NCI-H2029 (cell line): ENCODE data around the gene PURA.
A peak's percentile ranks its signal among the peaks of the same experiment; 100 is the strongest.

ENCODE experiments used
- DNase-seq: peaks from one replicate; lab custom pipeline; 2025; lab: John Stamatoyannopoulos, UW

PURA gene

DNA sequence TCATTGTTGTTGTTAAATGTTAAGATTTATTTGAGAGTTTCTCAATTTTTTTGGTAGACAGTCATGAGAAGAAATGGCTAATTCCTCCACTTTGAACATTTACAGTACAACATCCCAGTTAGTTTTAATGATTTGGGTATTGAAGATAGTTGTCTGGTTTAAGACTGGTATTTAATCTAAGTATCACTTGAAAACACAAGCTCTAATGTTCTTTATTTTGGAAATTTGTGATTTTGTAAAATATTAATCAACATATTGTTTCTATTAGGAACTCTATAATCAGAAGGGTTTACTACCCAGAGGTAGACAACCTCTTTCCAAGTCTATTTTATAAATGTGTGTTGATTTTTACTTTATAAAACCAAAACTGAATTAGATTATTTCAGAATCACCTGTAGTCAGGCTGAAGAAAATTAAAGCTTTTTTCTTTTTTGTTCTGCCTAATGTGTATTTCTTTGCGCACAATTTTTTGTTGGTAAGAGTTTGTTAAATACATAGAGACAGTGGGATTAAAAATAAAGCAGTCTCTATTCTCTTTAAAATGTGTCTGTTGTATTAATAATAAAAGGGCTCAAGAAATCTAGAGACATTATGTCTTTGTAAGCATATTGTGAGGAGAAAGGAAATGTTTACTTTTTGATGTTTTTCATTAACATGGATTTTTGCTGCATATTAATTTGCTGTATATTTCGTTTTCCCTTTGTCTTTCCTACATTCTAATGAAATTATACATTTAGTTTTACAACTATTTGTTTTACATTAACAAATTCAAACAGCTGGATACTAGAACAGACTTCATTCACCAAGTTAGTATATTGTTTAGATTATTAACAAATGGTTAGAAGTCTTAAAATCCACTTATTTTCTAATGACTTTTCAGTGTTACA is 3.9 kb upstream of the PURA start:
- no peak for DNase-seq

GRCh38 chr5:140110646-140110957 is 3.3 kb upstream of the PURA start:
- DNase-seq: no peak

- no peak for DNase-seq
These were observed 2.7 kb upstream of the PURA start for GRCh38 chr5:140111011-140111858.

DNA sequence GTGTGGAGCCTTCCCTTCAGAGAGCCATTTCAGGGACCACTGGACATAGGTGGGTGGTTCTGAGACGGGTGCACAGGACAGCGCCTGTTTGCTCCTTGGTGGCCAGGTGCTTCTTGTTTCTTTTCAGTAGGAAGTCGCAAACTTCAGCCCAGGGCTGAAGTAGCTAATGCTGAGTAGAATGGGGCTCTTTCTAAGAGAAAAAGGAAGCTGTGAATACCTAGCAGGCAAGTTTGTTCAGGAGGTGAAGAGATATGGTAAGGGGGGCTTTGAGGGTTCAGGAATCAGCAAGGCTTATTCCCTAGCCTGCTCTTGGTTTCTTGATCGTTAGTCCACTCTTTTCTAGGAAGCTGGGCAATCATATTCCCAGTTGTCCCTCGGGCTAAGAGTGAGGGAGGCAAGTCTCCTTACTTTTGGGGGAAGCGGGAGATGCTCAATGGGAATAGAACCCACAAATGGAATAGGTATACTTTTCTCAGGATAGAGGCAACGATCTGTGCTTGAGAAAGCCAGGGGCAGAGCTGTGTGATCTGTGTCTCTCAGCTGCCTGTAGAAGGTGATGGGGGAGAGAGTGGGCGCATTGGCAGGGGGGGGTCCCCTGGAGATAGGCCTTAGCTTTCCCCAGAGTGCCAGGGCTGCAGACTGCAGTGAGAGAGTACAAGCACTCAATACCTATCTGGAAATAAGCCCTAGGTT is 1.9 kb upstream of the PURA start:
- DNase-seq: no peak

- DNase-seq: no peak
These were observed 1.2 kb upstream of the PURA start for GRCh38 chr5:140112685-140113179.

- DNase-seq: no peak
These were observed 670 bp upstream of the PURA start for GRCh38 chr5:140113180-140113698.

GRCh38 chr5:140114341-140115185 is 654 bp downstream of the PURA start:
- DNase-seq: peak; percentile 51

GRCh38 chr5:140115186-140115500 is 1.2 kb downstream of the PURA start:
- no peak for DNase-seq

DNA sequence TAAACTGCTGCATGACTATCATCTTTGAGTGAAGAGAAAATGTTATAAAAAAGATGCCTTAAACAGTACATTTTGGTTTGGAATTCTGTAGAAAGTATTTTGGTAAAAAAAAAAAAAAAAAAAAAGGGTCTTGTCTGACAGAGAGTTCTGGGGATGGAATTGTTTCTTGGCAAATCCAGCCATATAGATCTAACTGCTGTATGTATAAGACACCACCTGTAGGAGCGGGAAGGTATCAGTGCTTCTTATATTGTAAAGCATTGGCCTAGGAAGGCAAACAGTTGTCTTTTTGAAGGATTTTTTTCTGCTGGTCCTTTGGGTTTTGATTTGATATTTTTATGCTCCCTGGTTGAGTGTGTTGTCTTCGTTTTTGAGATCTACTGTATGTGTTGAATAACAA is 2.8 kb downstream of the PURA start:
- DNase-seq: no peak

DNA sequence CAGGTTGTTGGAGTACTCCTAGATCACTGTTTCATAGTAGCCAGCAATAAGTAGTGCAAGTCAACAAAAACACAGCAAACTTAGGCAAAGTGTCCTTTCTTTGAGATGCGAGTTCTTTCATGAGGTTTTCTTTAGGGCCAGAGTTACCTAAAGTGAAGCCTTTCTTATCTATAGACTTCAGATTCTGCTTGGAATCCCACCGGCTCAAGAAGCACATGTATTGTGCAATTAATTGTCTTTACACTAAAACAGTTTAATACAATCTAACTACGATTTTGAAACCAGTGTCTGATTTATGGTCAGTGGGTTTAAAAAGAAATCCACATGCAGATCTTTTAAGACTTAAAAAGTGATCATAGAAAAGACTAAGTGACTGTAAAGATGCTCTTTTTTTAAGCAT is 3.6 kb downstream of the PURA start:
- no peak for DNase-seq

GRCh38 chr5:140118302-140118936 is 4.5 kb downstream of the PURA start:
- no peak for DNase-seq

DNA sequence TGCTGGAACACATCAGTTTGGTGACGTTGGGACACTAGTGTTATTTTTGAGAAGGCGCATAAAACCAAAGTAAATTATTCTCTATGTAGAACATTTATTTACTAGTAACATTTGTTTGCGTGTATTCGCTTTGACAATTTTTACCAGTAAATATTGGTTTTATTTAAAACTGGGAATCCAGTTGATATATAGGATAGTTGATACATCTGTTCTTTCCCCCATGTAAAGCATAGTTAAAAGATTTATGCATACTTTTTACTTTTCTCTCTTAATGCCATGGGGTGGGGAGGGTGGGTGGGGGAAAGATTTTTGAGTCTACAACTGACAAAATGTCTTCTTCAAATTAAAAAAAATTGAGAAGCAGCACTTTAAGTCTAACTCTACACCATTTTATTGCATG is 11.7 kb downstream of the PURA start, which contains the start of gene IGIP:
IGIP (plus strand) TSS at position 301 of the 400 bp plus-strand sequence. CDS start 2,540 bp downstream, outside the sequence.
- no peak for DNase-seq

DNA sequence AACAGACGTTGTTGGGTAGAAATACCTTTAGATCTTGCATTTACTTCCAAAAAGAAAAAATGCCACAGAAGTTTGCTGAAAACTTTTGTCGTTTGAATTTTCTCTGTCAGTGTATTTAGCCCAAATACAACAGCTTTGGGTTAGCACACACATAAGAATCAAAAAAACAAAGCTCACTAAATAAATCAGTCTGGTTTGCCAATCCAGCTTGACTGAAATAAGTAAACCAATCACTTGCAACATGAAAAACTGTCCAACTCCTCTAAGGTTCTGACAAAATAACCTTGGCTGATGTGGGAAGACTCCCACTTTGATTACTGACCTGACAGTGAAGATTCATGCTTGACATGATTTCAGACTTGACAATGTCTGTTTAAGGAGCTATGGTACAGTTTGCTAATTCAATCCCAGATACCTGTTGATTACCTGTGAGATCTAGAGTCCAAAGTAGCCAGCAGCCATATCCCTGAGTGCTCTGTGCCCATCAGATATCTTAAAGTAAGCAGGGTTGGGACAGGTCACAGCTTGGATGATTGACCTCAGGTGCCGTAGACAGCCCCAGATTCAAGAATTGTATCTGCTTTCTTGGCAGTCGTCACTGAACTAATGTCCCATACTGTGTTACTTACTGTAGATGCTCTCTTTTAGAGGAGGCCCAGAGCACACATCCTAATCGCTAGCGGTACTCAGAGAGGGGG is 12.6 kb downstream of the PURA start:
- no peak for DNase-seq

DNA sequence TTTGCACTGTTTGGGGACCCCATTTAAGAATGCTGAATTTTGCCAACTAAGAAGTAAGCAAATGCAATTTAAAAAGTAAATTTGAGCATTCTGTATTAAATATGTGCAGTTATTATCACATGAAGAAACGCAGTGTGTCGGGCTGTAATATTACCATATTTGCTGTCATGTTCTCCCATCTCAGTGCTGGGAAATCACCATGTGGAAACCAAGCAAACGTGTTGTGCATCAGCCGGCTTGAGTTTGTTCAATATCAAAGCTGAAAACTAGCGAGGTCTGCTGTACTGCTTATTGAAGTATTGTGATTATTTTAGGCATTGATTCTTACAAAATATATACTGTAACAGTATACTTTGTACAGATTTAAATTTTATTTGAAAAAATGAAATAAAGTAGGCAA is 14.5 kb downstream of the PURA start:
- no peak for DNase-seq

DNA sequence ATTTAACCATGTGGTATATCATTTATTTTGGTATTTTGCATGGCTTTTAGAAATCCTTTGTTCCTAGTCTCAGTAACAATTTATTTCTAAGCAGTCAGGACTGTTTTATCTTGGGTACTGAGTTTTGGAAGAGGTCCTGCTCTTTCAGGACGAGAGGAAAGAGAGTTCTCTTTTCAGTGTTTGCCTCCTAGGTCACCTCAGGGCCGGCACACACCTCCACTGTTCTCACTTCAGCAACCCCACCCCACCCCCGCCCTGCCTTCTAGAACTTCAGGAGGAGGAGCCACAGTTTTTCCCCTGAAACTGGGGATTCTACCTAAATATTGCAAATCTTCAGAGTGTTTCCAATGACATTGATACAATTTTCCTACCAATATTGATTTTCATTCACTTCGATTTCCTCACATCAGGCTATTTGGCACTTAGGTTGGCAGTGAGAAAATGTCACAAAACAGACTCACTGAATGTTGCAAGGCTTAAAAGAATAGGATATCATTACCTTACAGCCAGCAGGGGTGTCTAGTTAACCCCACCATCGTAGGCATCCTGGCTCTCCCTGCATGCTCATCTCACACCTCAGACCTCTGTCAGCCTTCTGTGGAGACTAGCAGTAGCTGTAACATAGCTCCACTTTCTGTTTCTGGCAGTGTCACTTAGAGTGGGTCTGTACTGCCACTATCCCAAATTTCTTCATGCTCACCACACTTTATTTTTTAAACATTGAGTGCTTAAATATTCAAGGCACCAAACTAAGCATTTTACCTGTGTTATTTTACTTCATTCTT is 17.2 kb downstream of the PURA start:
- no peak for DNase-seq

DNA sequence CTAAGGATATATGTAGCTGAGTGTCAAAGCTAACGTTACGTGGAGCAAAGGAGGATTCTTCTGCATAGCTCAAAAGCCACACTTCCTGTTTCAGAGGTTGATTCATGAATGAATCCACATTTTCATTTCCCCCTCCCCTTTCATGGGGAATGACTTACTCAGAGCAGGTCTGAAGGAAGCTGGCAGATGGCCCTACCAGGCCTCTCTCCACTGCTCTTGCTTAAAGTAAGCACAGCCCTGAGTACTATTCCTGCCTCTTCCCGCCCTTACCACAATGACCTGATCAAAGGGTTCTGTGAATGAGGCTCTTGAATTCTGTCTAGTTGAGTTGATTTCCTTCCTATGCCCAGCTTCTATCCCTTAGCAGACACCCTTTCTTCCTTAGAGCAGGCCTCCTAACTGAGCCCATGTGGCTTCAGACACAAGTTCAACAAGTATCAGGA is 18.1 kb downstream of the PURA start:
- DNase-seq: peak; percentile 80

- DNase-seq: no peak
These were observed 19.7 kb downstream of the PURA start for GRCh38 chr5:140133514-140134167.

DNA sequence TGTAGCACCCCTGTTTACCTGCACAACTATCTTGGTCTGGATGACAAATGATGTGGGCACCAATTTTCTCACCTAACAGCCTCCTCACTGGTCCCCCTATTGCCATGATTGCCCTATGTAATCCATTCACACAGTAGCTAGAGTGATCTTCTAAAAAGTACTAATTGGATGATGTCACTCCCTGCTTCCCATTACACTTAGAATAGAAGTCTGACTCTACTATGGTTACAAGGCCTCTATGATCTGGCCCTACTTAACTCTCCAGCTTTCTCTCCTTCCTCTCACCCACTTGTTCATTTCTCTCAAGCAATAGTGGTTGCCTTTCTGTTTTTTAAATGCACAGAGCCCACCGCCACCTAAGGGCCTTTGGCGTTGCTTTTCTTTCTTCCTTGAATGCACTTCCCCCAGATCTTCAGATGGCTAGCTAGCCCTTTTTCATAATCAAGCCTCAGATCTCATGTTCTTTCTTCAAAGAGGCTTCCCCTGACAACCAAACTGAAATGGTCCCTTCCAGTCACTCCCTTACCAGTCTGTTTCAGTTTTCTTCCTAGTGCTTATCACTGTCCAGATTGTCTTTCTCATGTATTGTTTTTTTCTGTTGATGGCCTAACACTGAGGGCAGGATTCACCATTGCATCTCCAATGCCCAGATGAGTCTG is 20.5 kb downstream of the PURA start:
- no peak for DNase-seq
